ENCODE measurements around the gene DBNDD1.

DNA sequence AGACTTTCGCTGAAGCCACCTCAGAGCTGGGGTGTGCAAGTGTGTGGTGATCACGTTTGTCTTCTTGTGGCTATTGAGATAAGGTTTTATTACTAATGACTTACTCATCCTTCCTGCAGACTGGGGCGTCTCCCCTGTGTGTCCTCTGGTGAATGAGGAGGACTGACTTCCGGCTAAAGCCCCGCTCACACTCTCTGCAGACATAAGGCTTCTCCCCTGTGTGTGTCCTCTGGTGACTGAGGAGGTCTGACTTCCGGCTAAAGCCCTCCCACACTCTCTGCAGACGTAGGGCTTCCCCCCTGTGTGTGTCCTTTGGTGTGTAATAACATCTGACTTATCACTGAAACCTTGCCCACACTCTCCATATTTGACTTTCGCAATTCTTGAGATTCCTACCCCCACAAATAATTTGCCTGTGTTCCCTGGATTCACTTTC, 38.5 kb upstream of the DBNDD1 start:
- TF ChIP-seq POLR2A (IDR thresholded peaks at IDR 0.05; ENCODE audit: low read depth, low read length): no peak
- no peak for TF ChIP-seq POLR2AphosphoS5 (IDR thresholded peaks at IDR 0.05; ENCODE audit: low read depth, low read length)
